WTC11 (cell line): ENCODE data around the gene PODXL. TPM values are rescaled to one million over a fixed set of nuclear protein-coding genes. Genes with fewer than 3 reads are reported as not detected.

Source experiments
- ATAC-seq: fragments of 200-7000 bp; cut with Tn5 transposase; 2 replicates; pipeline ENCODE4 v1.10.0; 2021; ENCODE audit warnings: mild to moderate bottlenecking, moderate library complexity
- CTCF ChIA-PET: fragments of 300-600 bp; sonication (Branson Sonifier 250); formaldehyde crosslinking; loops from one replicate; lab custom pipeline; 2021; ENCODE audit warnings: antibody characterized with exemption; lab: Charles Lee
- POLR2A ChIA-PET: fragments of 350-600 bp; sonication (Branson Sonifier 250); formaldehyde crosslinking; loops from one replicate; lab custom pipeline; 2021; ENCODE audit warnings: antibody characterized with exemption; lab: Charles Lee
- DNase-seq: peaks from one replicate; pipeline ENCODE4 v3.0.0; 2021; ENCODE audit warnings: low spot score
- H3K27ac Mint-ChIP-seq: 2 replicates; pipeline ENCODE4 v1.8.0; 2021; ENCODE audit warnings: mixed read lengths
- H3K27me3 Mint-ChIP-seq: 2 replicates; pipeline ENCODE4 v1.8.0; 2021; ENCODE audit warnings: low read depth, mild to moderate bottlenecking, moderate library complexity, mixed read lengths
- H3K36me3 Mint-ChIP-seq: 2 replicates; pipeline ENCODE4 v1.8.0; 2021; ENCODE audit warnings: mixed read lengths
- H3K4me1 Mint-ChIP-seq: 2 replicates; pipeline ENCODE4 v1.8.0; 2022; ENCODE audit warnings: mixed read lengths
- H3K4me3 Mint-ChIP-seq: 2 replicates; pipeline ENCODE4 v1.8.0; 2021; ENCODE audit warnings: mild to moderate bottlenecking, moderate library complexity, mixed read lengths
- H3K9me3 Mint-ChIP-seq: 2 replicates; pipeline ENCODE4 v1.8.0; 2021; ENCODE audit warnings: mixed read lengths
- ATF6 ChIP-seq: sonication (generic); formaldehyde crosslinking; IDR thresholded peaks from 2 replicates; pipeline ENCODE4 v1.8.1; 2023; ENCODE audit warnings: mild to moderate bottlenecking, missing genetic modification reagents
- ELF4 ChIP-seq: sonication (generic); formaldehyde crosslinking; IDR thresholded peaks from 2 replicates; pipeline ENCODE4 v1.8.1; 2022; ENCODE audit warnings: low read depth, mild to moderate bottlenecking, moderate library complexity, missing genetic modification reagents
- EMX1 ChIP-seq: fragments of 250-450 bp; sonication (Bioruptor Pico); IDR thresholded peaks from 2 replicates; pipeline ENCODE4 v1.8.0; 2021; ENCODE audit warnings: mild to moderate bottlenecking
- ESRRA ChIP-seq: sonication (generic); formaldehyde crosslinking; IDR thresholded peaks from 2 replicates; pipeline ENCODE4 v1.8.1; 2022; ENCODE audit warnings: mild to moderate bottlenecking, missing genetic modification reagents, borderline replicate concordance
- FOXK1 ChIP-seq: sonication (generic); formaldehyde crosslinking; IDR thresholded peaks from 2 replicates; pipeline ENCODE4 v1.8.0; 2022; ENCODE audit warnings: mild to moderate bottlenecking, moderate library complexity, missing genetic modification reagents
- FOXP4 ChIP-seq: sonication (generic); formaldehyde crosslinking; IDR thresholded peaks from 2 replicates; pipeline ENCODE4 v1.8.0; 2022; ENCODE audit warnings: mild to moderate bottlenecking, missing genetic modification reagents
- GABPB1 ChIP-seq: sonication (generic); formaldehyde crosslinking; IDR thresholded peaks from 2 replicates; pipeline ENCODE4 v1.8.1; 2023; ENCODE audit warnings: mild to moderate bottlenecking, missing genetic modification reagents
- MYBL2 ChIP-seq: sonication (generic); formaldehyde crosslinking; IDR thresholded peaks from 2 replicates; pipeline ENCODE4 v1.8.1; 2023; ENCODE audit warnings: mild to moderate bottlenecking, moderate library complexity, missing genetic modification reagents
- OVOL2 ChIP-seq: fragments of 250-450 bp; sonication (Bioruptor Pico); IDR thresholded peaks from 2 replicates; pipeline ENCODE4 v1.9.0; 2021; ENCODE audit warnings: mild to moderate bottlenecking, borderline replicate concordance
- ZNF232 ChIP-seq: sonication (generic); formaldehyde crosslinking; IDR thresholded peaks from 2 replicates; pipeline ENCODE4 v1.8.0; 2022; ENCODE audit warnings: mild to moderate bottlenecking, missing genetic modification reagents
- ZNF423 ChIP-seq: fragments of 250-450 bp; sonication (Bioruptor Pico); IDR thresholded peaks from 2 replicates; pipeline ENCODE4 v2.1.2; 2022; ENCODE audit warnings: mild to moderate bottlenecking, moderate library complexity
- ZNF532 ChIP-seq: fragments of 250-450 bp; sonication (Bioruptor Pico); IDR thresholded peaks from 2 replicates; pipeline ENCODE4 v1.9.0; 2021; ENCODE audit warnings: mild to moderate bottlenecking, borderline replicate concordance
- ZSCAN18 ChIP-seq: fragments of 250-450 bp; sonication (Bioruptor Pico); IDR thresholded peaks from 2 replicates; pipeline ENCODE4 v2.1.2; 2022; ENCODE audit warnings: mild to moderate bottlenecking, moderate library complexity
- total RNA-seq: library from RNA; stranded (reverse); gene quantifications from 3 replicates; pipeline ENCODE4 v1.2.3, GENCODE V29; 2021
- TF ChIP-seq, protein P1 (sequence below): sonication (generic); formaldehyde crosslinking; IDR thresholded peaks from 2 replicates; pipeline ENCODE4 v1.8.1; 2023; ENCODE audit warnings: mild to moderate bottlenecking, moderate library complexity, missing genetic modification reagents

Gene PODXL
- total RNA-seq, 1 experiment from 2014 or later = 483 TPM

- Mint-ChIP-seq H3K9me3 (no peaks in the 10 kb centered on the region), H3K27ac (peak overlapping the region; percentile 94), H3K27me3 (no peaks in the 10 kb centered on the region)
- ChIA-PET CTCF (interaction anchor here (0.7 to 3.0 kb wide), 4 partner anchors 29 to 143 kb away, joined by 3 to 18 read pairs (median 5); no protein-coding TSS in a partner anchor), POLR2A (no interaction called here)
- TF ChIP-seq ZNF423 (CRISPR knock-in tag) (no peak), ESRRA (CRISPR knock-in tag) (no peak), FOXP4 (CRISPR knock-in tag) (no peak), ZNF532 (no peak), OVOL2 (CRISPR knock-in tag) (no peak)
- TF ChIP-seq, all 79 proteins: peak for 0
- peaks cover 57% of the 10 kb centered on the region for H3K36me3 Mint-ChIP-seq
- DNase-seq (no peak), ATAC-seq (no peak)
- no peak overlapping the region for H3K4me3 Mint-ChIP-seq
- H3K4me1 Mint-ChIP-seq = peaks cover 73% of the 10 kb centered on the region
These were observed 44.5 kb downstream of the PODXL start for GRCh38 chr7:131511774-131512535.

- Mint-ChIP-seq H3K9me3 (no peaks in the 10 kb centered on the region), H3K4me1 (peaks cover 68% of the 10 kb centered on the region), H3K27ac (peak overlapping the region; percentile 86), H3K27me3 (no peaks in the 10 kb centered on the region), H3K36me3 (peaks cover 65% of the 10 kb centered on the region), H3K4me3 (no peak overlapping the region)
- no peak for TF ChIP-seq ATF6
- no peak for TF ChIP-seq EMX1 (CRISPR knock-in tag)
- no peak for TF ChIP-seq ZSCAN18 (CRISPR knock-in tag)
- no peak for TF ChIP-seq ZNF232 (CRISPR knock-in tag)
- TF ChIP-seq, protein P1, sequence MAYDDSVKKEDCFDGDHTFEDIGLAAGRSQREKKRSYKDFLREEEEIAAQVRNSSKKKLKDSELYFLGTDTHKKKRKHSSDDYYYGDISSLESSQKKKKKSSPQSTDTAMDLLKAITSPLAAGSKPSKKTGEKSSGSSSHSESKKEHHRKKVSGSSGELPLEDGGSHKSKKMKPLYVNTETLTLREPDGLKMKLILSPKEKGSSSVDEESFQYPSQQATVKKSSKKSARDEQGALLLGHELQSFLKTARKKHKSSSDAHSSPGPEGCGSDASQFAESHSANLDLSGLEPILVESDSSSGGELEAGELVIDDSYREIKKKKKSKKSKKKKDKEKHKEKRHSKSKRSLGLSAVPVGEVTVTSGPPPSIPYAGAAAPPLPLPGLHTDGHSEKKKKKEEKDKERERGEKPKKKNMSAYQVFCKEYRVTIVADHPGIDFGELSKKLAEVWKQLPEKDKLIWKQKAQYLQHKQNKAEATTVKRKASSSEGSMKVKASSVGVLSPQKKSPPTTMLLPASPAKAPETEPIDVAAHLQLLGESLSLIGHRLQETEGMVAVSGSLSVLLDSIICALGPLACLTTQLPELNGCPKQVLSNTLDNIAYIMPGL (CRISPR knock-in tag) = no peak
- TF ChIP-seq FOXK1 = no peak
- TF ChIP-seq GABPB1 (CRISPR knock-in tag) = no peak
- no peak for TF ChIP-seq ELF4 (CRISPR knock-in tag)
- no peak for TF ChIP-seq MYBL2 (CRISPR knock-in tag)
- CTCF ChIA-PET = interaction anchor here (1.6 to 3.0 kb wide), 2 partner anchors 35 to 144 kb away, joined by 7 to 18 read pairs; no protein-coding TSS in a partner anchor
- POLR2A ChIA-PET = no interaction called here
- ATAC-seq = no peak
- DNase-seq = no peak
These were observed 45.4 kb downstream of the PODXL start for GRCh38 chr7:131511071-131511470.
